ES-I3 (cell line): ENCODE data around the gene MSL2.
"Not testable (repeated sequence)": the region's sequence is repeated elsewhere in the genome, so short reads cannot be mapped to it uniquely, and the experiment has no call there.

Experiments
- H3K36me3 ChIP-seq: 2 replicates; pipeline ENCODE4 v1.6.1; 2013; ENCODE audit warnings: mild to moderate bottlenecking, low read length, control low read depth, moderate library complexity; ENCODE audit not compliant: insufficient read depth
- H3K4me1 ChIP-seq: 2 replicates; pipeline ENCODE4 v1.6.1; 2013; ENCODE audit warnings: mild to moderate bottlenecking, control low read depth, low read length; ENCODE audit not compliant: insufficient read depth
- H3K9ac ChIP-seq: 2 replicates; pipeline ENCODE4 v1.6.1; 2013; ENCODE audit warnings: low read depth, mild to moderate bottlenecking, low read length, moderate library complexity
- H3K9me3 ChIP-seq: 2 replicates; pipeline ENCODE4 v1.6.1; 2013; ENCODE audit warnings: mild to moderate bottlenecking, low read length, moderate library complexity; ENCODE audit not compliant: control insufficient read depth, insufficient read depth

MSL2 gene

DNA sequence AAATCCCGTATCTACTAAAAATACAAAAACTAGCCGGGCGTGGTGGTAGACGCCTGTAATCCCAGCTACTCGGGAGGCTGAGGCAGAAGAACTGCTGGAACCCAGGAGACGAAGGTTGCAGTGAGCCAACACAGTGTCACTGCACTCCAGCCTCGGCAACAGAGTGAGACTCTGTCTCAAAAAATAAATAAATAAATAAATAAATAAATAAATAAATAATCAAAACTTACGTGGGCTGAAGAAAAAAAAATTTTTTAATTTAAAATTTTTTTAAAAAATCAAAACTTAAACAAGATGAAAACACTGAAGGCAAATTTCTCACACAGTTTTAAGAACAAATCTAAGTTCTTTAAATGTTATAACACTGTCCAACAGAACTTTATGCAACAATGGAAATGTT lies 14.4 kb downstream of the MSL2 start:
- Histone ChIP-seq H3K4me1 (peaks cover 8% of the 10 kb centered on the region; the same call in 1 of the 2 replicates), H3K9ac (no peak overlapping the region), H3K9me3 (no peaks in the 10 kb centered on the region), H3K36me3 (no peaks in the 10 kb centered on the region)

DNA sequence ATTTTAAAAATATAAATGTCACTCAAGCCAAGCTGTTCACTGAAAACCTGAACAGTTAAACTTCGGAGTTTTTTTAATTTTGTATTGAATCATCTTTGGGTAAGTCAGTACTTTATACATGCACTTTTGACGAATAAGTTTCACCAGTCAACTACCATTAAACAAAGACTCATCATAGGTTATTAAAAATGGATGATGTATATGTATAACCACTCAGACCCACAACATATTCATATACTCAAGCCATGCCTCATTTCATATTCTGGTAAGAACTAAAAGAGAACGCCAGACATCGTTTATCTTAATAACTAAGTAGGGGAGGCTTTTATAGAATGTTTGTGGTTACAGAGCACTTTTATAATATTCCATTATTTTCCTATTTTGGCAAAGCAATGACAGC lies 18.3 kb downstream of the MSL2 start:
- Histone ChIP-seq H3K4me1 (peaks cover 6% of the 10 kb centered on the region; the same call in 1 of the 2 replicates), H3K36me3 (no peaks in the 10 kb centered on the region), H3K9me3 (no peaks in the 10 kb centered on the region), H3K9ac (no peak overlapping the region)

DNA sequence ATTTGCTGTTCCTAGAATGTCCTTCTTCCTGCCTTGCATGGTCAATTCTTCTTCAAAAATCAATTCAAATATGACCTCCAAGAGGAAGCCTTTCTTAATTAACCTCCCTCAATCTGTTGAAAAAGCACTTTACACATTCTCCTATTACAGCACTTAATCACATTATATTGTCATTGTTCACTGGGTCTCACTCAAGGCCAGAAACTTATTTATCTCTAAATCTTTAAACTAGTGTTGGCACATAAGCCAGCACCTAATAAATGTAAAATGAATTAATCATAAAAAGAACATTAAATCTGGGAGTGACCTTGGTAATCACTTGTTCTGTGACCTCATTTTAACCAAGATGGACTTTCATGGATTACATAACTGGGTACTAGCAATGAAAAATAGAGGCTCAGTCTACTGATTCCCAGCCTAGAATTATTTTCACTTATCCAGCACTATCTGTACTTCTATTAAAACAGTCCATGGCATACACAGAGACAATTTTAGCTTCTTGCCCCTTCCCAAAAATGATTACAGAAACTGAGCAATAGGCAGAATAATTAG lies 22.1 kb downstream of the MSL2 start:
- H3K9ac ChIP-seq = no peak overlapping the region
- H3K4me1 ChIP-seq = peaks cover 8% of the 10 kb centered on the region
- H3K36me3 ChIP-seq = no peaks in the 10 kb centered on the region

DNA sequence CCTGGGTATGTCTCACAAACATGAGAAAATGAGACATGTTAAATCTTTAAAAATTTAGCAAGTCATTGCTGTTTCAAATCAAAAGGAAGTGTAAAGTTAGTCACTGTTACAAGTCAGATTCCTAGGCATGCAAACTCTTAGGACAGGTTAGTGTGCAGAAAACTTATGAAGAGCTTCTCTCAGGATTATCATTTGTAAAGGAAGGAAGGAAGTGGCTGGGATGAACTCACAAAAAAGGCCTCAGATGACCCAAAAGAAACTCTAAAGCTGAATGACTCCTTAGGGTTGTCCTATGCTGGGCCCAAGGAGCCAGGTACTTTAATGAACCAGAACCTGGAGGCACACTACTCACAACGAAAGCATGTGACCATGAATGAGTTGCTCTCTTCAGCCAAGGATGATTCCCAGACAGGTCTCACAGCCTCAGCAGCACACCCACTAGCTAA lies 25.0 kb downstream of the MSL2 start:
- Histone ChIP-seq H3K36me3 (no peaks in the 10 kb centered on the region), H3K9me3 (no peaks in the 10 kb centered on the region), H3K9ac (no peak overlapping the region), H3K4me1 (peaks cover 8% of the 10 kb centered on the region)

More for the DNA sequence above, 22.1 kb downstream of the MSL2 start:
- H3K9me3 ChIP-seq = no peaks in the 10 kb centered on the region

DNA sequence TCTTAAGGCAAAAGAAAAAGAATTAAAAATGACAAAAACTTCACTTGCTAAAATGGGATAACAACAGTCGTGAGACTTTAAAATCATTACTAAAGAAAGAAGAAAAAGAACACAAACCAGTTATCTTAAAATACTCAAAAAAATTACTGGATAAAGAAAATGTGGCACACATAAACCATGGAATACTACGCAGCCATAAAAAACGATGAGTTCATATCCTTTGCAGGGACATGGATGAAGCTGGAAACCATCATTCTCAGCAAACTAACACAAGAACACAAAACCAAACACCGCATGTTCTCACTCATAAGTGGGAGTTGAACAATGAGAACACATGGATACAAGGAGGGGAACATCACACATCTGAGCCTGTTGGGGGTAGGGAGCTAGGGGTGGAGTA lies 27.9 kb downstream of the MSL2 start:
- H3K9ac ChIP-seq, H3K4me1 ChIP-seq, H3K9me3 ChIP-seq, H3K36me3 ChIP-seq: not testable (repeated sequence)

DNA sequence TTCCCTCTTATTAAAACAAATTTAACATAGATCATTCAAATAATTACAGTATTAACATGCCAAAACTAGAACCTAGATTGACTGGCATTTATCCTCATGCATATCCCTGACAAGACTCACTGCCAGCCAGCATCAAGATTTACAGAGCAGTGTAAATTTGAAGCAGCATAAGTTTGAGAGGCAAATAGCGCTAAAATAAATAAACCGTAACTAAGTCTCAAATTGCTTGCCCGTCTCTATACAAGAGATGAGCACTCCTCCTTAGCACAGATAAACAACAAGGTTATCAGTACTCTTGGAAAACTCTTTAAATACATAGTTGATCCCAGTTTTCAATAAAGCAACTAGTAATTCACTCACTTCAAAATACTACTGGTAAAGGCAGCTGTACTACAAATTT lies 29.6 kb downstream of the MSL2 start:
- H3K9ac ChIP-seq = no peak overlapping the region
- H3K9me3 ChIP-seq = no peaks in the 10 kb centered on the region
- H3K36me3 ChIP-seq = no peaks in the 10 kb centered on the region
- H3K4me1 ChIP-seq = peaks cover 6% of the 10 kb centered on the region

DNA sequence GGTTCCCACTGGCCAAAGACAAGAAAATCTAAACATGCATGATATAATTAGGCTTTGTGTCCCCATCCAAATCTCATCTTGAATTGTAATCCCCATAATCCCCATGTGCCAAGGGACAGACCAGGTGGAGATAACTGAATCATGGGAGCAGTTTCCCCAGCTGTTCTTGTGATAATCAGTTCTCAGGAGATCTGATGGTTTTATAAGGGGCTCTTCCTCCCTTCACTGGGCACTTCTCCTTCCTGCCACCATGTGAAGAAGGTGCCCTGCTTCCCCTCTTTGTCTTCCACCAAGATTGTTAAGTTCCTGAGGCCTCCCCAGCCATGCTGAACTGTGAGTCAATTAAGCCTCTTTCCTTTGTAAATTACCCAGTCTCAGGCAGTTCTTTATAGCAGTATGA lies 32.5 kb downstream of the MSL2 start:
- H3K9ac ChIP-seq, H3K4me1 ChIP-seq, H3K36me3 ChIP-seq, H3K9me3 ChIP-seq: not testable (repeated sequence)

DNA sequence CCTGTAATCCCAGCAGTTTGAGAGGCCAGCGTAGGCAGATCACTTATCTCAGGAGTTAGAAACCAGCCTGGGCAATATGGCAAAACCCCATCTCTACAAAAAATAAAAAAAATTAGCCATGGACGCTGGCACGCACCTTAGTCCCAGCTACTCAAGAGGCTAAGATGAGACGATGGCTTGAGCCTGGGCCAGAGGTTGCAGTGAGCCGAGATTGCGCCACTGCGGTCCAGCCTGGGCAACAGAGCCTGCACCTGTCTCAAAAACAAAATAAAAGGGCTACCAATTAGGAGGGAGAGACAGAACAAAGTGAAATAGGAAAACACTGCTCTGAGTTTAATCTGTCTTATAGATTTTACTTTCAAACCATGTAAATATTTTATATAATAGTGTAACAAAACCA lies 33.8 kb downstream of the MSL2 start:
- Histone ChIP-seq H3K4me1 (no peaks in the 10 kb centered on the region), H3K9me3 (no peaks in the 10 kb centered on the region), H3K9ac (no peak overlapping the region), H3K36me3 (no peaks in the 10 kb centered on the region)

DNA sequence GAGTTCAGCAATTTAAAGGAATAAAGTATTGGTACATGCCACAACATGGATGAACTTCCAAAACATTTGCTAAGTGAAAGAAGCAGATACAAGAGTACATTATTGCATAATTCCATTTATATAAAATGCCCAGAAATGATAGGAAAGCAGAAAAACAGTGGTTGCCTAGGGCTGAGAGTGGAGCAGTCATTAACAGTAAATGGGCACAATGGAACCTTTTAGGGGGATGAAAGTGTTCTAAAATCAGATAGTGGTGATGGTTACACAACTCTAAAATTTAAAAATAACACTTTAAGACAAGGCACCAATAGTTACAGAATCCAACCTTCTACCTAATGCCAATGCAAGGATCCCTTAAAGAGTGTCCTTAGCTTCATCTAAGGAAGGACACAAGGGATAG lies 34.6 kb downstream of the MSL2 start:
- Histone ChIP-seq H3K4me1 (no peaks in the 10 kb centered on the region), H3K9ac (no peak overlapping the region), H3K36me3 (no peaks in the 10 kb centered on the region), H3K9me3 (no peaks in the 10 kb centered on the region)

DNA sequence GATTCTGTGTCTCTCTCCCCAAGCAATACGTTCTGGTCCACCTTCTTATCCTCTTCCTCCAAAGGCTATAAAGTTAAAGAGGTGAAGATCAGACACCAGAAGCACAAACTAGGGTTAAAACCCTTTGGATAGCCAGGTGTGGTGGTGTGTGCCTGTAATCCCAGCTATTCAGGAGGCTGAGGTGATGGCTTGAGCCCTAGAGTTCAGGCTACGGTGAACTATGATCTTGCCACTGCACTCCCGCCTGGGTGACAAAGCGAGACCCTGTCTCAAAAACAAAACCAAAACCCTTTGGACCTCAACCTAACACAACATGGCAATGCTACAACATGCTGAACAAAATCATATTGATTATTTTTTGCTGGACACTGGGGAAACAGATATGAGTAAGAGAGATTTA lies 43.2 kb downstream of the MSL2 start:
- Histone ChIP-seq H3K9ac (no peak overlapping the region), H3K4me1 (no peaks in the 10 kb centered on the region), H3K9me3 (no peaks in the 10 kb centered on the region), H3K36me3 (peaks cover 11% of the 10 kb centered on the region; the same call in 1 of the 2 replicates)

DNA sequence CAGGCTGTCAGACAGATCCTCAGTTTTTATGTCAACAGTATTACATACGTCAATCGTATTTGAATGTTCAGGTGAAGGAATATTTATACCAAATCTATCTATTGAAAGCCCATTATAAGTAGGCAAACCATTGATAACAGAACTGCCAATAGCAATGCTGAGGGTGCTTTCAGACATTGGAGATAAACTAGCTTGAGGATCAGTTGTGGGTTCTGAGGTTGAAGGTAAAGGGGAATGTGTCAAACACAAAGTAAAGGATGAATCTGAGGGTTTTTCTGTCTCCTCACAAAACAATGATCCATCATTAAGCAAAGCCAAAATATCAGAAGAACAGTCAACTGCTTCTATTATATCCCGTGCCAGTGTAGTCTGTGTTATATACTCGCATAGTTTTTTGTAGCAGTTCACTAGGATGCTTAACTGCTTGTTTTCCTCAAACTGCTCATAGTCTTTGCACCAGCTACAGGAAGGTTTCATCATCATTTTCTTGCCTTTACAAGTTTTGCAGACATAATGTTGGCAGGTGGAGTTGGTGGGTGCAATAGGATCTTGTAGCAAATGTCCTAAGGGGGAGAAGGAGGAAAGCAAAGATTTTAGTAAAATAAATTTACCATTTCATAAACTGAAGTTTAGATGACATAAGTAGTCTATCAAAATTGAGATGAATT lies 43.8 kb downstream of the MSL2 start:
- peaks cover 11% of the 10 kb centered on the region; the same call in 1 of the 2 replicates for H3K36me3 ChIP-seq
- H3K4me1 ChIP-seq = no peaks in the 10 kb centered on the region
- H3K9me3 ChIP-seq = no peaks in the 10 kb centered on the region
- no peak overlapping the region for H3K9ac ChIP-seq

DNA sequence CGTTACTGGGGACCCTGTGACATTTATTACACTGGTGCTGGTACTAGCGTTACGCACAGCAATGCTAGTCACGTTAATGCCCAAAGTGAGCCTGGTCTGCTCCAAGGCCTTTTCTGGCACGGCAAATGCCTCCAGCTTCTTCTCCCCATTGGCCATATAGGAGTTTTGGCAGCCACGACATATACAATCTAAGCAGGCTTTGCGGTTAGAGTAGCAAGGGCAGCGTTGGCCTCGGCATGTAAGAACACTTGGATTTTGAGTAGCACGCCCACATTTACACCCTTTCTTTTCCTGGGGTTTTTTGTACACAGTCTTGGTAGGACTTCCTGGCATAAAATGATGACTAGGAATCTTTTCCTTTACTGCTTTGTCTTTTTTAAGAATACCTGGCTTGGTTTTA lies 44.9 kb downstream of the MSL2 start:
- Histone ChIP-seq H3K9me3 (no peaks in the 10 kb centered on the region), H3K9ac (no peak overlapping the region), H3K4me1 (no peaks in the 10 kb centered on the region), H3K36me3 (peaks cover 11% of the 10 kb centered on the region; the same call in 1 of the 2 replicates)

DNA sequence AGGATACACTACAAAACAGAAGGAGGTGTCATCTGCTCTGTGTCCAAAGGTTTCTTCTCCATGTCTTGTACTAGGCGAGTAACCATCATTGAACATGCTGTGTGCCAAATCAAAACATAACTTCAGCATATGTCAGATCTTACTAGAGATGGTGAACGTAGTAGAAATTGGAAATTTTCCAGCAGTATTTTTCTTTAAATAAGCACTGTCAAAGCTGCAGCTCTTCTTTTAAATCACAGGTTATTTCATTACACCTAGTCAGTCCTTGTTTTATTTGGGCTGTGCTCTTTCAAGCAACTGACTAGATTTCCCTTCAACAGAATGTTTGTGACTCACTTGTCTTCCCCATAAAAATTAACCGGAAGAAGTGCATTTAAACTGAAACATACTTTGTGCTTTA lies 46.5 kb downstream of the MSL2 start:
- no peak overlapping the region for H3K9ac ChIP-seq
- H3K9me3 ChIP-seq = no peaks in the 10 kb centered on the region
- H3K4me1 ChIP-seq = no peaks in the 10 kb centered on the region
- H3K36me3 ChIP-seq = peaks cover 11% of the 10 kb centered on the region; the same call in 1 of the 2 replicates

DNA sequence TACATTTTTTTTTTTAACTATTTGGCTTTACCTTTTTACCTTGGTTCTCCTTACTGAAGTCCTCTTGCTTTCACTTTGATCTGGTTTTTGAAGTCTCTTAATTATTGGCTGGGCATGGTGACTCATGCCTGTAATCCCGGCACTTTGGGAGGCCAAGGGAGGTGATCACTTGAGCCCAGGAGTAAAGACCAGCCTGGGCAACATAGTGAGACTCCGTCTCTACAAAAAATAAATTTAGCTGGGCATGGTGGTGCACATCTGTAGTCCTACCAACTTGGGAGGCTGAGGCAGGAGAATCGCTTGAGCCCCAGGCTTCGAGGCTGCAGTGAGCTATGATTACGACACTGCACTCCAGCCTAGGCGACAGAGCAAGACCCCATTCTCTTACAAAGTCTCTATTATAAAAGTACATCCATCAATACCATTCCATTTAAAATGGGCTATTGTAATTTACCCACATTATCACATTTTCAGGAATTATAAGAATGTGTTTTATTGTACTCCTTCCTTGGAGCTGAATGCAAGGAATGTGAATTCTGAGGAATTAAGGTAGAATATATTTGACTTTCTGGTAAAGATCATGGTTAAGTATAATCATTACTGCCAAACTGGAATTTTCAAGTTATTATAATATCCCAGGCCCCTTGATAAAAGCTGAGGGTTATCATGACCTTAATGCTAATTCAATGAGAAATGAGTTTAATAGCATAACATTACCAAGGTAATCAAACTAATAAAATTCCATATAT lies 49.0 kb downstream of the MSL2 start:
- no peak overlapping the region for H3K9ac ChIP-seq
- peaks cover 7% of the 10 kb centered on the region for H3K4me1 ChIP-seq
- peaks cover 5% of the 10 kb centered on the region; the same call in 1 of the 2 replicates for H3K36me3 ChIP-seq
- H3K9me3 ChIP-seq = no peaks in the 10 kb centered on the region

DNA sequence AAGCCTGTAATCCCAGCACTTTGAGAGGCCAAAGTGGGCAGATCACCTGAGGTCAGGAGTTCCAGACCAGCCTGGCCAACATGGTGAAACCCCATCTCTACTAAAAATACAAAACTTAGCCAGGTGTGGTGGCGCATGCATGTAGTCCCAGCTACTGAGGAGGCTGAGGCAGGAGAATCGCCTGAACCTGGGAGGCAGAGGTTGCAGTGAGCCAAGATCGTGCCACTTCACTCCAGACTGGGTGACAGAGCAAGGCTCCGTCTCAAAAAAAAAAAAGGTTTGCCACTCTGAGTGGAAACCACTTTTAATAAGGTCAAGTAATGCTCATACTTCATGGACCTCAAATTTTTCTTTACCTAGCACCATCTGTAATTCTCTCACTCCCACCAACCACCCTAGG lies 51.7 kb downstream of the MSL2 start:
- not testable (repeated sequence) for H3K9ac ChIP-seq, H3K36me3 ChIP-seq
- peaks cover 11% of the 10 kb centered on the region for H3K4me1 ChIP-seq

More for the DNA sequence above, 51.7 kb downstream of the MSL2 start:
- not testable (repeated sequence) for H3K9me3 ChIP-seq
